ENCODE results near the gene ARHGEF39. TPM values are rescaled to one million over a fixed set of nuclear protein-coding genes. Genes with fewer than 3 reads are reported as not detected.
A peak's percentile ranks its signal among the peaks of the same experiment; 100 is the strongest.
"Not testable (repeated sequence)": the region's sequence is repeated elsewhere in the genome, so short reads cannot be mapped to it uniquely, and the experiment has no call there.

Gene ARHGEF39
- total RNA-seq, 4 donors from 2014 or later = 1.3 to 17.5 (median 5.1) TPM

DNA sequence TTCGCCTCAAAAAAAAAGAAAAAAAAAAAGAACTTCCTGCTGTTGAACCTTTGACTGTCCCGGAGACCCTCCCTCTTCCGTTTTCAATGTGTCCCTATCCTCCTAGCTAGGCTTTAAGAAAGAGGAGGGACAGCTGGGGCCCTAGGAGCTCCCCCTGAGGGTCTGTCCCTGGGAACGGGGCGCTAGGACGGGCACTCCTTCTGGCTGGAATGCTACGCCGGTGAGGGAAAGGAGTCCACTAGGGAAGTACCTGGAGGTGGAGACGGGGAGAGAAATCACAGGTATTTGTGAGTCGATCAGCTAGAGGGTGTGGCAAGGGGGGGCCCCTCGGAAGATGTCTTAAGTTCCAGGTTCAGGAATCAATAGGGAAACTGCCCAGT lies 18.9 kb downstream of the ARHGEF39 start:
- no peaks in the 10 kb centered on the region for H3K36me3 ChIP-seq
- H3K4me3 ChIP-seq = peak overlapping the region; percentile 35 to 75 (median 60)
- H3K27me3 ChIP-seq = no peaks in the 10 kb centered on the region
- H3K27ac ChIP-seq = peak overlapping the region; percentile 79 to 94 (median 88)
- H3K9me3 ChIP-seq = no peaks in the 10 kb centered on the region
- no peak for DNase-seq
- 1 to 2% methylated on average over 11 of the region's 11 CpGs for WGBS, 2 donors
- peaks cover 8 to 63% (median 15%) of the 10 kb centered on the region in 3 donors for H3K4me1 ChIP-seq
- intact Hi-C loops (cut with DNase I) = no loop called here
- TF ChIP-seq POLR2A (IDR thresholded peaks at IDR 0.05) = no peak
- TF ChIP-seq, protein P1, sequence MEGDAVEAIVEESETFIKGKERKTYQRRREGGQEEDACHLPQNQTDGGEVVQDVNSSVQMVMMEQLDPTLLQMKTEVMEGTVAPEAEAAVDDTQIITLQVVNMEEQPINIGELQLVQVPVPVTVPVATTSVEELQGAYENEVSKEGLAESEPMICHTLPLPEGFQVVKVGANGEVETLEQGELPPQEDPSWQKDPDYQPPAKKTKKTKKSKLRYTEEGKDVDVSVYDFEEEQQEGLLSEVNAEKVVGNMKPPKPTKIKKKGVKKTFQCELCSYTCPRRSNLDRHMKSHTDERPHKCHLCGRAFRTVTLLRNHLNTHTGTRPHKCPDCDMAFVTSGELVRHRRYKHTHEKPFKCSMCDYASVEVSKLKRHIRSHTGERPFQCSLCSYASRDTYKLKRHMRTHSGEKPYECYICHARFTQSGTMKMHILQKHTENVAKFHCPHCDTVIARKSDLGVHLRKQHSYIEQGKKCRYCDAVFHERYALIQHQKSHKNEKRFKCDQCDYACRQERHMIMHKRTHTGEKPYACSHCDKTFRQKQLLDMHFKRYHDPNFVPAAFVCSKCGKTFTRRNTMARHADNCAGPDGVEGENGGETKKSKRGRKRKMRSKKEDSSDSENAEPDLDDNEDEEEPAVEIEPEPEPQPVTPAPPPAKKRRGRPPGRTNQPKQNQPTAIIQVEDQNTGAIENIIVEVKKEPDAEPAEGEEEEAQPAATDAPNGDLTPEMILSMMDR (IDR thresholded peaks at IDR 0.05) = no peak

DNA sequence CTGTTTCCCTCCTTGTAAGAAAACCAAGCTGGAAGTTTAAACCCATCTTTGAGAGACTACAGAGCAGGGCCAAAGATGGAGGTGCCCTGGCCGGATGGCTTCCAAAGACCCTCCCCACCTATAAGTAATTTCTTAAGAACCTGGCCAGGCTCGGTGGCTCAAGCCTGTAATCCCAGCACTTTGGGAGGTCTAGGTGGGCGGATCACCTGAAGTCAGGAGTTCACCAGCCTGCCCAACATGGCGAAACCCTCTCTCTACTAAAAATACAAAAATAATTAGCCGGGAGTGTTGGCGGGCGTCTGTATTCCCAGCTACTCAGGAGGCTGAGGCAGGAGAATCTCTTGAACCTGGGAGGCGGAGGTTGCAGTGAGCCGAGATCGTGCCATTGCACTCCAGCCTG lies 19.3 kb downstream of the ARHGEF39 start:
- H3K27me3 ChIP-seq; H3K9me3 ChIP-seq; intact Hi-C loops (cut with DNase I); DNase-seq; H3K36me3 ChIP-seq: not testable (repeated sequence)
- WGBS, 2 donors = 40 to 43% methylated on average over 7 to 10 of the region's 10 CpGs
- peaks cover 8 to 59% (median 15%) of the 10 kb centered on the region in 3 donors for H3K4me1 ChIP-seq
- peak overlapping the region; percentile 45 to 90 (median 82) for H3K27ac ChIP-seq
- peak overlapping the region; percentile 35 to 75 (median 60) for H3K4me3 ChIP-seq

DNA sequence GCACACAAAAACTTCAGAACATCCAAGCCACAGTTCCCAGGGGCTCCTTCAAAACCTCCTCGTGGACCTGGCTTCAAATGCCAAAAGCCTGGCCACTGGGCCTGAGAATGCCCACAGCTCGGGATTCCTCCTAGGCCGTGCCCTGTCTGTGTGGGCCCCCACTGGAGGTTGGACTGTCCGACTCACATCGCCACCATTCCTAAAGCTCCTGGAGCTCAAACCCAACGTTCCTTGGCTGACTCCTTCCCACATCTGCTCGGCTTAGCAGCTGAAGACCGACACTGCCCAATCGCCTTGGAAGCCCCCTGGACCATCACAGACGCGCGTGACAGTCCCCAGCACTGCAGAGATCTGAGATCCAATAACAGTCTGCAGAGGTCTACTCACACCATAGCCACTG lies 21.9 kb downstream of the ARHGEF39 start:
- Histone ChIP-seq H3K4me1 (peaks cover 6 to 40% (median 10%) of the 10 kb centered on the region in 3 donors), H3K36me3 (no peaks in the 10 kb centered on the region), H3K4me3 (no peak overlapping the region), H3K27me3 (no peaks in the 10 kb centered on the region), H3K9me3 (no peaks in the 10 kb centered on the region), H3K27ac (no peak overlapping the region)
- DNase-seq = no peak
- 89 to 92% methylated on average over 4 to 5 of the region's 12 CpGs for WGBS, 2 donors
- no peak for TF ChIP-seq POLR2A (IDR thresholded peaks at IDR 0.05)
- TF ChIP-seq, protein P1 (IDR thresholded peaks at IDR 0.05) = no peak
- intact Hi-C loops (cut with DNase I) = no loop called here

DNA sequence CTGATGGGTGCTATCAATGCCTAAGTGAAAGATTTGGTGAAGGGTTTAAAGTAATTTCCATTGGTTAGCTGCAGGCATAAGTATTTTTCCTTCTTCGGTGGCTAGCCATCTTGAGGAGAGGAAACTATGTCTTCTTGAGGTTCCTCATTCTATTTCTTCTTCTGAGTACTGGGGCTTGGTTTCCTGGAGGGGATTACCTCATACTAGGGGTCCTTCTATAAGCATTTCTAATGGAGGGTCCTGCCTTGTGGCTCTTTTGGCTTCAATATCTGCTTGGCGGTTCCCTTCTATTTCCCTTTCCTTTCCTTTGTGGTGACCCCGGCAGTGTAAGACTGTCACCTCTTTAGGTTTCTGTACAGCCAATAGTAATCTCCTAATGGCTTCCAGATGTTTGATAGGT lies 23.5 kb downstream of the ARHGEF39 start:
- 87 to 89% methylated on average over 3 of the region's 3 CpGs for WGBS, 2 donors
- DNase-seq = not testable (repeated sequence)

DNA sequence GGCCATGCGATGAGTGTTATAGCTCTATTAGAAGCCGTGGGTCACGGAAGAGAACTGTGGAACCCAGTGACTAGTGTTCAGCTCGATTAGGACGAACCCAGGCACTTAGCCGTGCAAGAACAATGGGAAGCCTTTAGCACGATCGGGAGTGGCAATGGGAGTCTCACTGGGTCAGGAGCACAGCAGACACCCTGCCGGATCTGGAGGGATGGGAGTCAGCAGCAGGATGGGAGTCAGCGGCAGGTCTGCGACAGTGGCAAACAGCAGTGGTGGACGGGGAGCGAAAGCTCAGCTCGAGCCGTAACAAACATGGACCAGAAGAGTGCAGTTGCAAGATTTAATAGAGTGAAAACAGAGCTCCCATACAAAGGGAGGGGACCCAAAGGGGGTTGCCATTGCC lies 24.6 kb downstream of the ARHGEF39 start:
- H3K4me3 ChIP-seq; DNase-seq; H3K36me3 ChIP-seq; H3K9me3 ChIP-seq; H3K27ac ChIP-seq; intact Hi-C loops (cut with DNase I); H3K27me3 ChIP-seq: not testable (repeated sequence)
- 94 to 96% methylated on average over 15 of the region's 15 CpGs for WGBS, 2 donors
- peaks cover 0 to 18% (median 4%) of the 10 kb centered on the region in 3 donors for H3K4me1 ChIP-seq

More for the DNA sequence above, 23.5 kb downstream of the ARHGEF39 start:
- H3K4me3 ChIP-seq; H3K27me3 ChIP-seq; H3K9me3 ChIP-seq; H3K36me3 ChIP-seq; H3K27ac ChIP-seq; intact Hi-C loops (cut with DNase I): not testable (repeated sequence)
- H3K4me1 ChIP-seq = peaks cover 0 to 29% (median 4%) of the 10 kb centered on the region in 3 donors

DNA sequence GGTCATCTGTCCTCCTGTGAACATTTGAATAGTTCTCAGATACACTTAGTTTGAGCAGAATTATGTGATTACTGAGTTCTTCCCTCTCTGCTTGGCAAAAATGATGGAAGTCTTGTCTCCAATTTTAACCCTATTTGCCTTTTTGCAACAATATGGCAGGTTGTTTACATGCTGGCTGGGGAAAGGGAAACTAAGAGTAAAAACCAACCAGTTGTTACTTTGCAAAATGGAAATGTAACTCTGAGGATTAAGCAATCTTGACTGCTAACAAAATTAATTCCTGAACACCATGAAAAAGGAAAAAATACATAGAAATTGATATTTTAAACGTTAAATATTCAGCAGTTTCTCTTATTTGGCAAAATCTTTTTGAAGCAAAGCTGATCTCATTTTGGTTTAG lies 25.4 kb downstream of the ARHGEF39 start:
- 71 to 81% methylated on average over 1 of the region's 1 CpG for WGBS, 2 donors
- peak overlapping the region in 1 of 4 donors; percentile 11 for H3K27ac ChIP-seq
- TF ChIP-seq, protein P1 (IDR thresholded peaks at IDR 0.05) = no peak
- no peak for TF ChIP-seq POLR2A (IDR thresholded peaks at IDR 0.05)
- no peak overlapping the region for H3K4me3 ChIP-seq
- peaks cover 0 to 12% (median 0%) of the 10 kb centered on the region in 3 donors for H3K4me1 ChIP-seq
- no peak for DNase-seq
- no peaks in the 10 kb centered on the region for H3K27me3 ChIP-seq
- no peaks in the 10 kb centered on the region for H3K9me3 ChIP-seq
- H3K36me3 ChIP-seq = no peaks in the 10 kb centered on the region
- intact Hi-C loops (cut with DNase I) = no loop called here

DNA sequence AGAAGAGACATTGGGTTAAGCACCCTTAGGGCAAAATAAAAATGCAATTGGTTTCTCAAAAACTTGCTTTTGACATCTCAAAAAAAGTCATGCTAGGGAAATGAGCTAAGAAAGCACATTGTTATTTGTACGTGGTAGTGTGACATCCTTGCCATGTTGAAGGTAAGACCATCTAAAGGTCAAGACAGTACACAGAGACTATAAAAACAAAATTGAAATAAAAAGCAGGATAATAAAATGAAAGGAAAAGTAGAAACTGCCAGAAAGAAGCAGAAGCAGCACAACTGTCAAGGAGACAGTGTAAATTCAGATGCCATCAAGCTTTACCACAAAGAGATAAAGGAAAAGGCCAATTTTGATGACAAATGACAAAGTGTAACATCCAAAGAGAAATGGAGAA lies 25.8 kb downstream of the ARHGEF39 start:
- 57 to 67% methylated on average over 1 of the region's 1 CpG for WGBS, 2 donors
- H3K4me1 ChIP-seq; H3K4me3 ChIP-seq; H3K27me3 ChIP-seq; H3K36me3 ChIP-seq; intact Hi-C loops (cut with DNase I); H3K9me3 ChIP-seq; DNase-seq: not testable (repeated sequence)
- H3K27ac ChIP-seq = peak overlapping the region in 1 of 4 donors; percentile 11

DNA sequence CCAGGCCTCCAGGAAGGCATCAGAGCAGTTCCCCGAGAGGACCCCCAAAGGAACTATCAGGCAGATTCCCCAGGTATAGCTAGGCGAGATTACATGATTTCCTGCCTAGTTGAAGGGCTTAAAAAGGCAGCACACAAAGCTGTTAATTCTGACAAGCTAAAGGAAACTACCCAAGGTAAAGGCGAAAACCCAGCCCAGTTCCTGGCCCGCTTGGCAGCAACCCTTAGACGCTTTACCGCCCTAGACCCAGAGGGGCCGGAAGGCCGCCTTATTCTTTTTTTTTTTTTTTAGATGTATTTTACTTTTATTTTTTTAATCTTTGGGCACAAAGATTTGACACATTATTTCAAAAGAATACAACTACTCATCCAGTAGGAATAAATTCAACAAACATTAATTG lies 26.2 kb downstream of the ARHGEF39 start:
- intact Hi-C loops (cut with DNase I); H3K4me1 ChIP-seq; H3K9me3 ChIP-seq; H3K36me3 ChIP-seq; DNase-seq; H3K27me3 ChIP-seq; H3K4me3 ChIP-seq: not testable (repeated sequence)
- peak overlapping the region in 1 of 4 donors; percentile 11 for H3K27ac ChIP-seq
- WGBS, 2 donors = 48 to 64% methylated on average over 6 to 7 of the region's 8 CpGs

DNA sequence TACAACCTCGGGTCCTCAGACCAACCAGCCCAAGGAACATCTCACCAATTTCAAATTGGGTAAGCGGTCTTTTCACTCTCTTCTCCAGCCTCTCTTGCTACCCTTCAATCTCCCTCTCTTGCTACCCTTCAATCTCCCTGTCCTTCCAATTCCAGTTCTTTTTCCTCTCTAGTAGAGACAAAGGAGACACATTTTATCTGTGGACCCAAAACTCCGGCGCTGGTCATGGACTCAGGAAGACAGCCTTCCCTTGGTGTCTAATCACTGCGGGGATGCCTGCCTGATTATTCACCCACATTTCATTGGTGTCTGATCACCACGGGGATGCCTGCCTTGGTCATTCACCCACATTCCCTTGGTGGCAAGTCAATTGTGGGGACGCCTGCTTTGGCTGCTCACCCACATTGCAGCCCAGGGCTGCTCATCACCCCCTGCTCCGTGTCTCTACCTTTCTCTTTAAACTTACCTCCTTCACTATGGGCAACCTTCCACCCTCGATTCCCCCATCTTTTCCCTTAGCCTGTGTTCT lies 27.5 kb downstream of the ARHGEF39 start:
- H3K9me3 ChIP-seq; intact Hi-C loops (cut with DNase I); H3K4me1 ChIP-seq; H3K4me3 ChIP-seq; H3K36me3 ChIP-seq; H3K27ac ChIP-seq; H3K27me3 ChIP-seq; DNase-seq: not testable (repeated sequence)
- WGBS, 2 donors = 85 to 94% methylated on average over 9 of the region's 9 CpGs

DNA sequence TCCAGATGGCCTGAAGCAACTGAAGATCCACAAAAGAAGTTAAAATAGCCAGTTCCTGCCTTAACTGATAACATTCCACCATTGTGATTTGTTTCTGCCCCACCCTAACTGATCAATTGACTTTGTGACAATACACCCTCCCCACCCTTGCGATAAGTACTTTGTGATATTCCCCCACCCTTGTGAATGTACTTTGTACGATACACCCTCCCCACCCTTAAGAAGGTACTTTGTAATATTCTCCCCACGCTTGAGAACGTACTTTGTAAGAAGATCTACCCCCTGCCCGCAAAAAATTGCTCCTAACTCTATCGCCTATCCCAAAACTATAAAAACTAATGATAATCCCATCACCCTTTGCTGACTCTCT lies 28.1 kb downstream of the ARHGEF39 start:
- H3K4me3 ChIP-seq; H3K4me1 ChIP-seq; H3K27me3 ChIP-seq; DNase-seq; H3K36me3 ChIP-seq; H3K9me3 ChIP-seq; intact Hi-C loops (cut with DNase I): not testable (repeated sequence)
- WGBS, 2 donors = 92 to 95% methylated on average over 6 of the region's 6 CpGs
- peak overlapping the region in 1 of 4 donors; percentile 49 for H3K27ac ChIP-seq

Data from esophagus squamous epithelium (tissue), 5 donors.